DND-41 (cell line): Measurements from ENCODE around the gene PLEKHA7.

Experiments
- CTCF ChIP-seq: IDR thresholded peaks from 2 replicates; pipeline ENCODE4 v1.5.1; 2012; ENCODE audit warnings: borderline replicate concordance, low read length, moderate library complexity, mild to moderate bottlenecking; ENCODE audit not compliant: poor library complexity, severe bottlenecking; ENCODE audit errors: extremely low read depth
- EZH2 ChIP-seq: IDR thresholded peaks from 3 replicates; pipeline ENCODE4 v1.6.1; 2012; ENCODE audit warnings: borderline replicate concordance, low read depth, mild to moderate bottlenecking, moderate library complexity, low read length, inconsistent platforms; ENCODE audit not compliant: severe bottlenecking

GRCh38 chr11:16973338-16973964 is 40.8 kb downstream of the PLEKHA7 start:
- TF ChIP-seq CTCF (no peak), EZH2 (no peak)
